NB4 (cell line): Measurements from ENCODE around the gene HEMK1.

ENCODE experiments used
- MAX ChIP-seq: IDR thresholded peaks from 2 replicates; pipeline ENCODE4 v1.6.1; 2011; ENCODE audit warnings: low read depth, low read length
- MYC ChIP-seq: IDR thresholded peaks from 2 replicates; pipeline ENCODE4 v1.6.1; 2011; ENCODE audit warnings: low read depth, low read length
- POLR2A ChIP-seq: IDR thresholded peaks from 2 replicates; pipeline ENCODE4 v1.6.1; 2011; ENCODE audit warnings: mild to moderate bottlenecking; ENCODE audit not compliant: insufficient read length; ENCODE audit errors: extremely low read depth
- TF ChIP-seq, protein P1 (sequence below): IDR thresholded peaks from one replicate; pipeline ENCODE4 v1.5.1; 2012; ENCODE audit warnings: low read depth, low read length

DNA sequence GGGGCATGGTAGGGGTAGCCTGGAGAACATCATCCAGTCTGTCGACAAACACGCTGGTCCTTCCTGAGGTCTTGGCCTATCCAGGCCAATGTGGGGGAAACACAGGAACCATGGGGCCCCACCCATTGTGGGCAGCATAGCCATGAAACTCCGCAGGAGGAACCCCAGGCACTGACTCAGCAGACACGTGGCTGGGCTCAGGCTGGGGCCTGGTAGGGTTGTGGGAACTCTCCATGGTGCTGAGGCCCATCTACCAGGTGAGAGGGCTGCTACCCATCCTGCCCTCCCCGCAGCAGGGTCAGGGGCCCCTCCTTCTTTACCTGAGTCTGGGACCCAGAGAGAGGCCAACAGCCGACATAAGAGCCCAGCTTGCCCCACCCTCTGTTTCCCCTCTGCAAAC lies 43.3 kb upstream of the HEMK1 start:
- TF ChIP-seq POLR2A (no peak), MAX (peak; percentile 99), MYC (peak; percentile 98)
- TF ChIP-seq, protein P1, sequence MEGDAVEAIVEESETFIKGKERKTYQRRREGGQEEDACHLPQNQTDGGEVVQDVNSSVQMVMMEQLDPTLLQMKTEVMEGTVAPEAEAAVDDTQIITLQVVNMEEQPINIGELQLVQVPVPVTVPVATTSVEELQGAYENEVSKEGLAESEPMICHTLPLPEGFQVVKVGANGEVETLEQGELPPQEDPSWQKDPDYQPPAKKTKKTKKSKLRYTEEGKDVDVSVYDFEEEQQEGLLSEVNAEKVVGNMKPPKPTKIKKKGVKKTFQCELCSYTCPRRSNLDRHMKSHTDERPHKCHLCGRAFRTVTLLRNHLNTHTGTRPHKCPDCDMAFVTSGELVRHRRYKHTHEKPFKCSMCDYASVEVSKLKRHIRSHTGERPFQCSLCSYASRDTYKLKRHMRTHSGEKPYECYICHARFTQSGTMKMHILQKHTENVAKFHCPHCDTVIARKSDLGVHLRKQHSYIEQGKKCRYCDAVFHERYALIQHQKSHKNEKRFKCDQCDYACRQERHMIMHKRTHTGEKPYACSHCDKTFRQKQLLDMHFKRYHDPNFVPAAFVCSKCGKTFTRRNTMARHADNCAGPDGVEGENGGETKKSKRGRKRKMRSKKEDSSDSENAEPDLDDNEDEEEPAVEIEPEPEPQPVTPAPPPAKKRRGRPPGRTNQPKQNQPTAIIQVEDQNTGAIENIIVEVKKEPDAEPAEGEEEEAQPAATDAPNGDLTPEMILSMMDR = no peak
